K562 (cell line): Measurements from ENCODE around the gene AFG1L. TPM values are rescaled to one million over a fixed set of nuclear protein-coding genes. Genes with fewer than 3 reads are reported as not detected.

Source experiments
- ILF3 ChIP-seq: fragments of 450-650 bp; IDR thresholded peaks from 2 replicates; pipeline ENCODE4 v1.6.1; 2018; ENCODE audit warnings: antibody characterized with exemption, mild to moderate bottlenecking, moderate library complexity, borderline replicate concordance
- NUFIP1 ChIP-seq: fragments of 450-650 bp; IDR thresholded peaks from 2 replicates; pipeline ENCODE4 v1.6.1; 2018; ENCODE audit not compliant: partially characterized antibody
- ZNF436 ChIP-seq: fragments of 250-450, 450-650 bp; sonication (Bioruptor Pico); formaldehyde crosslinking; IDR thresholded peaks from 2 replicates; pipeline ENCODE4 v1.7.0; 2020; ENCODE audit warnings: mild to moderate bottlenecking
- polyA plus RNA-seq, 8 experiments: library from polyadenylated mRNA; depleted of rRNA in 4 of 8; stranded (reverse) in 5 of 8; unstranded in 3 of 8; fragments of >200 nt; fragmentation: Nextera tagmentation in 2 of 8; fragmentation: Illumina TruSeq in 1 of 8; extraction: Ambion mirVana in 2 of 8; extraction: Trizol in 1 of 8; gene quantifications; 2 replicates each; pipeline versions ENCODE4 v1.2.1 to v1.2.3, GENCODE V29; 2011 to 2014; ENCODE audit warnings: inconsistent platforms in 1 of 8, missing spikeins in 1 of 8
- total RNA-seq, 7 experiments: library from RNA; depleted of rRNA in 6 of 7; stranded (reverse); fragments of >200 nt in 6 of 7; fragmentation: Illumina TruSeq in 2 of 7; extraction: Trizol in 2 of 7; gene quantifications; 2 replicates each; pipeline versions ENCODE4 v1.2.1 to v1.2.3, GENCODE V29; 2011 to 2021; ENCODE audit warnings: low replicate concordance in 1 of 7
- TF ChIP-seq, protein P1 (sequence below), 3 experiments: fragments of 200-800 bp in 1 of 3; fragments of 250-450 bp in 1 of 3; fragments of 450-650 bp in 1 of 3; sonication (Bioruptor Pico) in 1 of 3; sonication (Bioruptor generic) in 1 of 3; formaldehyde crosslinking in 1 of 3; IDR thresholded peaks; 2 replicates each; pipeline versions ENCODE4 v1.6.1 to v1.8.0; 2016 to 2022; ENCODE audit warnings: mild to moderate bottlenecking in 2 of 3, missing genetic modification characterization in 2 of 3, missing compliant biosample characterization in 1 of 3, moderate library complexity in 1 of 3
- TF ChIP-seq, protein P2 (sequence below): sonication (generic); formaldehyde crosslinking; IDR thresholded peaks from 2 replicates; pipeline ENCODE4 v1.8.0; 2023; ENCODE audit warnings: mild to moderate bottlenecking, missing genetic modification reagents
- TF ChIP-seq, protein P3 (sequence below): sonication (generic); formaldehyde crosslinking; IDR thresholded peaks from 2 replicates; pipeline ENCODE4 v1.8.0; 2022; ENCODE audit warnings: missing genetic modification reagents, mild to moderate bottlenecking, moderate library complexity, borderline replicate concordance
- TF ChIP-seq, protein P4 (sequence below): fragments of 450-650 bp; IDR thresholded peaks from one replicate; pipeline ENCODE4 v1.6.1; 2018; ENCODE audit warnings: mild to moderate bottlenecking, moderate library complexity; ENCODE audit not compliant: partially characterized antibody
- TF ChIP-seq, protein P5 (sequence below): fragments of 450-650 bp; IDR thresholded peaks from 2 replicates; pipeline ENCODE4 v1.7.1; 2018; ENCODE audit warnings: mild to moderate bottlenecking, low read depth; ENCODE audit not compliant: partially characterized antibody
- TF ChIP-seq, protein P6 (sequence below): sonication (generic); formaldehyde crosslinking; IDR thresholded peaks from 2 replicates; pipeline ENCODE4 v1.4.0; 2020; ENCODE audit warnings: mild to moderate bottlenecking, missing genetic modification reagents

Gene AFG1L
- total and polyA plus RNA-seq, 9 of the 15 experiments (the other 6 are each of a cell fraction or from before 2014, with no cell fraction given), result 2.2 to 15.5 (median 5.8) TPM

DNA sequence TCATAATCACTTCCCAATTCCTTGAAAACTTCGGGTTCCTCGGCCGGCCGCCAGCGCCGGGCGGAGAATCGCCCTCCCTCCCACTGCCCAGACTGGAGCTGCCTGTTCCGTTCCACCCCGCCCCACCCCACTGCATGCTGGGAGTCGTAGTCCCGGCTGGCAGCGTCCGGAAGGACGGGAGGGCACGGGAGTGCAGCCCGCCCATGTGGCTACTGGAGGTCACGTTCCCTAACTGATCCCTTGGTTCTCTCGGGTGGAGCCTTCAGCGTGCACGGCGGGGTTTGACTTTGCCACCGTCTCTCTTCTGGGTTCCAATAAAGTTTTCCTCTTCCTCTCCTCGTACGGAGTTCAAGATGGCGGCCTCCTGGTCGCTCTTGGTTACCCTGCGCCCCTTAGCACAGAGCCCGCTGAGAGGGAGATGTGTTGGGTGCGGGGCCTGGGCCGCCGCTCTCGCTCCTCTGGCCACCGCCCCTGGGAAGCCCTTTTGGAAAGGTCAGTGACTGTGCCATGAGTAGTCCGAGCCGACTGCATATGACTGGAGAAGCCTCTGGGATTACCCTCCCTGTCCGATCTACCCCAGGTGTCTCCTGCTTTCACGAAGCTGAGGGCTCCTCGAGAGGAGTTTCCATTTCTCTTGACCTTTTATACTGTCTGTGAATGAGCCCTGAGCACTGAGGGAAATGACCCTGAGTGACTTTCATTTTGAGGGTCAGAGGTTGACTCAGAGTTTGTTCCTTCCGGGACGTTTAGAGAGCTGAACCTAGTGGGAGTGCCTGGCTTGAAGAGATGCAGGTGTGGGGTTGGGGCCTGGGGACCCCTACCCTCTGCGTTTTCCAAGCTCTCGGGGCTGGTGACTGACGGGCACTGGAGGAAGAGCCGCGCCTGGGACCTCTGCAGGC is at the start of gene AFG1L (continued):
- TF ChIP-seq, protein P1, sequence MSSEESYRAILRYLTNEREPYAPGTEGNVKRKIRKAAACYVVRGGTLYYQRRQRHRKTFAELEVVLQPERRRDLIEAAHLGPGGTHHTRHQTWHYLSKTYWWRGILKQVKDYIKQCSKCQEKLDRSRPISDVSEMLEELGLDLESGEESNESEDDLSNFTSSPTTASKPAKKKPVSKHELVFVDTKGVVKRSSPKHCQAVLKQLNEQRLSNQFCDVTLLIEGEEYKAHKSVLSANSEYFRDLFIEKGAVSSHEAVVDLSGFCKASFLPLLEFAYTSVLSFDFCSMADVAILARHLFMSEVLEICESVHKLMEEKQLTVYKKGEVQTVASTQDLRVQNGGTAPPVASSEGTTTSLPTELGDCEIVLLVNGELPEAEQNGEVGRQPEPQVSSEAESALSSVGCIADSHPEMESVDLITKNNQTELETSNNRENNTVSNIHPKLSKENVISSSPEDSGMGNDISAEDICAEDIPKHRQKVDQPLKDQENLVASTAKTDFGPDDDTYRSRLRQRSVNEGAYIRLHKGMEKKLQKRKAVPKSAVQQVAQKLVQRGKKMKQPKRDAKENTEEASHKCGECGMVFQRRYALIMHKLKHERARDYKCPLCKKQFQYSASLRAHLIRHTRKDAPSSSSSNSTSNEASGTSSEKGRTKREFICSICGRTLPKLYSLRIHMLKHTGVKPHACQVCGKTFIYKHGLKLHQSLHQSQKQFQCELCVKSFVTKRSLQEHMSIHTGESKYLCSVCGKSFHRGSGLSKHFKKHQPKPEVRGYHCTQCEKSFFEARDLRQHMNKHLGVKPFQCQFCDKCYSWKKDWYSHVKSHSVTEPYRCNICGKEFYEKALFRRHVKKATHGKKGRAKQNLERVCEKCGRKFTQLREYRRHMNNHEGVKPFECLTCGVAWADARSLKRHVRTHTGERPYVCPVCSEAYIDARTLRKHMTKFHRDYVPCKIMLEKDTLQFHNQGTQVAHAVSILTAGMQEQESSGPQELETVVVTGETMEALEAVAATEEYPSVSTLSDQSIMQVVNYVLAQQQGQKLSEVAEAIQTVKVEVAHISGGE (CRISPR knock-in tag; IDR thresholded peaks at IDR 0.05), result peak in 1 of 3 experiments; percentile 93; a peak in 2 of 6 replicates
- no peak for TF ChIP-seq ZNF436 (CRISPR knock-in tag)
- TF ChIP-seq ILF3, result no peak
- TF ChIP-seq, protein P2, sequence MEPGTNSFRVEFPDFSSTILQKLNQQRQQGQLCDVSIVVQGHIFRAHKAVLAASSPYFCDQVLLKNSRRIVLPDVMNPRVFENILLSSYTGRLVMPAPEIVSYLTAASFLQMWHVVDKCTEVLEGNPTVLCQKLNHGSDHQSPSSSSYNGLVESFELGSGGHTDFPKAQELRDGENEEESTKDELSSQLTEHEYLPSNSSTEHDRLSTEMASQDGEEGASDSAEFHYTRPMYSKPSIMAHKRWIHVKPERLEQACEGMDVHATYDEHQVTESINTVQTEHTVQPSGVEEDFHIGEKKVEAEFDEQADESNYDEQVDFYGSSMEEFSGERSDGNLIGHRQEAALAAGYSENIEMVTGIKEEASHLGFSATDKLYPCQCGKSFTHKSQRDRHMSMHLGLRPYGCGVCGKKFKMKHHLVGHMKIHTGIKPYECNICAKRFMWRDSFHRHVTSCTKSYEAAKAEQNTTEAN (CRISPR knock-in tag), result no peak
- no peak for TF ChIP-seq NUFIP1
- TF ChIP-seq, protein P3, sequence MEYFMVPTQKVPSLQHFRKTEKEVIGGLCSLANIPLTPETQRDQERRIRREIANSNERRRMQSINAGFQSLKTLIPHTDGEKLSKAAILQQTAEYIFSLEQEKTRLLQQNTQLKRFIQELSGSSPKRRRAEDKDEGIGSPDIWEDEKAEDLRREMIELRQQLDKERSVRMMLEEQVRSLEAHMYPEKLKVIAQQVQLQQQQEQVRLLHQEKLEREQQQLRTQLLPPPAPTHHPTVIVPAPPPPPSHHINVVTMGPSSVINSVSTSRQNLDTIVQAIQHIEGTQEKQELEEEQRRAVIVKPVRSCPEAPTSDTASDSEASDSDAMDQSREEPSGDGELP, result peak; percentile 89
- TF ChIP-seq, protein P4, sequence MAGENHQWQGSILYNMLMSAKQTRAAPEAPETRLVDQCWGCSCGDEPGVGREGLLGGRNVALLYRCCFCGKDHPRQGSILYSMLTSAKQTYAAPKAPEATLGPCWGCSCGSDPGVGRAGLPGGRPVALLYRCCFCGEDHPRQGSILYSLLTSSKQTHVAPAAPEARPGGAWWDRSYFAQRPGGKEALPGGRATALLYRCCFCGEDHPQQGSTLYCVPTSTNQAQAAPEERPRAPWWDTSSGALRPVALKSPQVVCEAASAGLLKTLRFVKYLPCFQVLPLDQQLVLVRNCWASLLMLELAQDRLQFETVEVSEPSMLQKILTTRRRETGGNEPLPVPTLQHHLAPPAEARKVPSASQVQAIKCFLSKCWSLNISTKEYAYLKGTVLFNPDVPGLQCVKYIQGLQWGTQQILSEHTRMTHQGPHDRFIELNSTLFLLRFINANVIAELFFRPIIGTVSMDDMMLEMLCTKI, result no peak
- TF ChIP-seq, protein P5, sequence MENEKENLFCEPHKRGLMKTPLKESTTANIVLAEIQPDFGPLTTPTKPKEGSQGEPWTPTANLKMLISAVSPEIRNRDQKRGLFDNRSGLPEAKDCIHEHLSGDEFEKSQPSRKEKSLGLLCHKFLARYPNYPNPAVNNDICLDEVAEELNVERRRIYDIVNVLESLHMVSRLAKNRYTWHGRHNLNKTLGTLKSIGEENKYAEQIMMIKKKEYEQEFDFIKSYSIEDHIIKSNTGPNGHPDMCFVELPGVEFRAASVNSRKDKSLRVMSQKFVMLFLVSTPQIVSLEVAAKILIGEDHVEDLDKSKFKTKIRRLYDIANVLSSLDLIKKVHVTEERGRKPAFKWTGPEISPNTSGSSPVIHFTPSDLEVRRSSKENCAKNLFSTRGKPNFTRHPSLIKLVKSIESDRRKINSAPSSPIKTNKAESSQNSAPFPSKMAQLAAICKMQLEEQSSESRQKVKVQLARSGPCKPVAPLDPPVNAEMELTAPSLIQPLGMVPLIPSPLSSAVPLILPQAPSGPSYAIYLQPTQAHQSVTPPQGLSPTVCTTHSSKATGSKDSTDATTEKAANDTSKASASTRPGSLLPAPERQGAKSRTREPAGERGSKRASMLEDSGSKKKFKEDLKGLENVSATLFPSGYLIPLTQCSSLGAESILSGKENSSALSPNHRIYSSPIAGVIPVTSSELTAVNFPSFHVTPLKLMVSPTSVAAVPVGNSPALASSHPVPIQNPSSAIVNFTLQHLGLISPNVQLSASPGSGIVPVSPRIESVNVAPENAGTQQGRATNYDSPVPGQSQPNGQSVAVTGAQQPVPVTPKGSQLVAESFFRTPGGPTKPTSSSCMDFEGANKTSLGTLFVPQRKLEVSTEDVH, result no peak
- TF ChIP-seq, protein P6, sequence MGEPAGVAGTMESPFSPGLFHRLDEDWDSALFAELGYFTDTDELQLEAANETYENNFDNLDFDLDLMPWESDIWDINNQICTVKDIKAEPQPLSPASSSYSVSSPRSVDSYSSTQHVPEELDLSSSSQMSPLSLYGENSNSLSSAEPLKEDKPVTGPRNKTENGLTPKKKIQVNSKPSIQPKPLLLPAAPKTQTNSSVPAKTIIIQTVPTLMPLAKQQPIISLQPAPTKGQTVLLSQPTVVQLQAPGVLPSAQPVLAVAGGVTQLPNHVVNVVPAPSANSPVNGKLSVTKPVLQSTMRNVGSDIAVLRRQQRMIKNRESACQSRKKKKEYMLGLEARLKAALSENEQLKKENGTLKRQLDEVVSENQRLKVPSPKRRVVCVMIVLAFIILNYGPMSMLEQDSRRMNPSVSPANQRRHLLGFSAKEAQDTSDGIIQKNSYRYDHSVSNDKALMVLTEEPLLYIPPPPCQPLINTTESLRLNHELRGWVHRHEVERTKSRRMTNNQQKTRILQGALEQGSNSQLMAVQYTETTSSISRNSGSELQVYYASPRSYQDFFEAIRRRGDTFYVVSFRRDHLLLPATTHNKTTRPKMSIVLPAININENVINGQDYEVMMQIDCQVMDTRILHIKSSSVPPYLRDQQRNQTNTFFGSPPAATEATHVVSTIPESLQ (CRISPR knock-in tag), result no peak
